Ishikawa (cell line): ENCODE measurements around the gene APBB2.

Source experiments
- CEBPB ChIP-seq: IDR thresholded peaks from 2 replicates; pipeline ENCODE4 v1.6.1; 2012
- CREB1 ChIP-seq: IDR thresholded peaks from 2 replicates; pipeline ENCODE4 v1.6.1; 2012; ENCODE audit warnings: low read depth
- EGR1 ChIP-seq: IDR thresholded peaks from 2 replicates; pipeline ENCODE4 v1.6.1; 2012
- EP300 ChIP-seq: IDR thresholded peaks from 2 replicates; pipeline ENCODE4 v1.6.1; 2012; ENCODE audit warnings: borderline replicate concordance
- FOXM1 ChIP-seq: IDR thresholded peaks from 2 replicates; pipeline ENCODE4 v1.6.1; 2012; ENCODE audit warnings: low read depth, borderline replicate concordance
- NFIC ChIP-seq: IDR thresholded peaks from 2 replicates; pipeline ENCODE4 v1.6.1; 2012
- RAD21 ChIP-seq: IDR thresholded peaks from 2 replicates; pipeline ENCODE4 v1.6.1; 2012; ENCODE audit warnings: low read depth
- TAF1 ChIP-seq: IDR thresholded peaks from 2 replicates; pipeline ENCODE4 v1.6.1; 2012; ENCODE audit warnings: low read depth, mild to moderate bottlenecking
- TCF12 ChIP-seq: IDR thresholded peaks from 2 replicates; pipeline ENCODE4 v1.6.1; 2012; ENCODE audit warnings: low read depth
- YY1 ChIP-seq: IDR thresholded peaks from 2 replicates; pipeline ENCODE4 v1.6.1; 2012; ENCODE audit warnings: low read depth
- ZBTB7A ChIP-seq: IDR thresholded peaks from 2 replicates; pipeline ENCODE4 v1.6.1; 2012; ENCODE audit warnings: low read depth
- TF ChIP-seq, protein P1 (sequence below): IDR thresholded peaks from 2 replicates; pipeline ENCODE4 v1.6.1; 2012
- TF ChIP-seq, protein P2 (sequence below): IDR thresholded peaks from 2 replicates; pipeline ENCODE4 v1.6.1; 2012; ENCODE audit warnings: low read depth, mild to moderate bottlenecking
- TF ChIP-seq, protein P3 (sequence below): IDR thresholded peaks from 2 replicates; pipeline ENCODE4 v1.6.1; 2012

APBB2 gene

DNA sequence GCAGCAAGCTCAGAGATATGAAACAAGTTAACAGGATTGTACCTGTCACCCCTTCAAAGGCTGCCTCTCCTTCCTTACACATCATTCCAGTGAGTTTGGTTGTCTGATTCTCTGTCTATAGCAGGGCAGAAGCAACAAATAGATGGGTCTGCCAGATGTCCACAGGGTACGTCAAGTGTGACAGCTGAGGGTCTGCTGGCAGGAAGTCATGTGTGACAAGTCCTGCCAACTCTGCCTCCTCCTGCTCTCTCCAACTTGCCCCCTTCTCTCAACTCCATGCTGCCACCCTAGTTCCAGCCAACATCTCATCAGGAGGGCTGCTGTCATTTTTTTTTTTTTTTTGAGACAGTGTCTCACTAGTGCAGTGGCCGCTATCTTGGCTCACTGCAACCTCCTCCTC is 355.4 kb downstream of the APBB2 start:
- TF ChIP-seq, protein P1, sequence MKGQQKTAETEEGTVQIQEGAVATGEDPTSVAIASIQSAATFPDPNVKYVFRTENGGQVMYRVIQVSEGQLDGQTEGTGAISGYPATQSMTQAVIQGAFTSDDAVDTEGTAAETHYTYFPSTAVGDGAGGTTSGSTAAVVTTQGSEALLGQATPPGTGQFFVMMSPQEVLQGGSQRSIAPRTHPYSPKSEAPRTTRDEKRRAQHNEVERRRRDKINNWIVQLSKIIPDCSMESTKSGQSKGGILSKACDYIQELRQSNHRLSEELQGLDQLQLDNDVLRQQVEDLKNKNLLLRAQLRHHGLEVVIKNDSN, result no peak
- TF ChIP-seq NFIC (no peak), CEBPB (no peak), EGR1 (no peak)
- TF ChIP-seq, protein P2, sequence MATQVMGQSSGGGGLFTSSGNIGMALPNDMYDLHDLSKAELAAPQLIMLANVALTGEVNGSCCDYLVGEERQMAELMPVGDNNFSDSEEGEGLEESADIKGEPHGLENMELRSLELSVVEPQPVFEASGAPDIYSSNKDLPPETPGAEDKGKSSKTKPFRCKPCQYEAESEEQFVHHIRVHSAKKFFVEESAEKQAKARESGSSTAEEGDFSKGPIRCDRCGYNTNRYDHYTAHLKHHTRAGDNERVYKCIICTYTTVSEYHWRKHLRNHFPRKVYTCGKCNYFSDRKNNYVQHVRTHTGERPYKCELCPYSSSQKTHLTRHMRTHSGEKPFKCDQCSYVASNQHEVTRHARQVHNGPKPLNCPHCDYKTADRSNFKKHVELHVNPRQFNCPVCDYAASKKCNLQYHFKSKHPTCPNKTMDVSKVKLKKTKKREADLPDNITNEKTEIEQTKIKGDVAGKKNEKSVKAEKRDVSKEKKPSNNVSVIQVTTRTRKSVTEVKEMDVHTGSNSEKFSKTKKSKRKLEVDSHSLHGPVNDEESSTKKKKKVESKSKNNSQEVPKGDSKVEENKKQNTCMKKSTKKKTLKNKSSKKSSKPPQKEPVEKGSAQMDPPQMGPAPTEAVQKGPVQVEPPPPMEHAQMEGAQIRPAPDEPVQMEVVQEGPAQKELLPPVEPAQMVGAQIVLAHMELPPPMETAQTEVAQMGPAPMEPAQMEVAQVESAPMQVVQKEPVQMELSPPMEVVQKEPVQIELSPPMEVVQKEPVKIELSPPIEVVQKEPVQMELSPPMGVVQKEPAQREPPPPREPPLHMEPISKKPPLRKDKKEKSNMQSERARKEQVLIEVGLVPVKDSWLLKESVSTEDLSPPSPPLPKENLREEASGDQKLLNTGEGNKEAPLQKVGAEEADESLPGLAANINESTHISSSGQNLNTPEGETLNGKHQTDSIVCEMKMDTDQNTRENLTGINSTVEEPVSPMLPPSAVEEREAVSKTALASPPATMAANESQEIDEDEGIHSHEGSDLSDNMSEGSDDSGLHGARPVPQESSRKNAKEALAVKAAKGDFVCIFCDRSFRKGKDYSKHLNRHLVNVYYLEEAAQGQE, result no peak

DNA sequence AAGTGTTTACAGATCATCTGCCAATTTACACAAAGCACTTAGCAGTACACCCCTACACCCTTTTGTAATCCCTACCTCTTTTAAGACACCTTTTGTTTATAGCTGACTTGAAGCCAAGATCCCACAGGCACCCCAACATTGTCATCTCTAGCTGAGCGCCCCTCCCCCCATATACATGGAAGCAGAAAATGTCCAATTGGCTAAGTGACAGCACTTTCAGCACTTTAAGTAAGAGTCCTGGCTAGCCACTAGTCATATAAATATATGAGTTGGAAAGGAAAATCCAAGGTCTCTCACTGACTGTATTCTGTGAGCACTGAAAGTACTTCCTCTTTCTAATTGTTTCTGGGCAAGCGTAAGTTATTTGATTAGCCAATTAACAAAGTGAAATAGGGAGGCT is 356.4 kb downstream of the APBB2 start:
- TF ChIP-seq TAF1 (no peak), CREB1 (no peak), RAD21 (no peak), EP300 (no peak), ZBTB7A (no peak), NFIC (no peak)
- TF ChIP-seq, protein P3, sequence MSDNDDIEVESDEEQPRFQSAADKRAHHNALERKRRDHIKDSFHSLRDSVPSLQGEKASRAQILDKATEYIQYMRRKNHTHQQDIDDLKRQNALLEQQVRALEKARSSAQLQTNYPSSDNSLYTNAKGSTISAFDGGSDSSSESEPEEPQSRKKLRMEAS, result no peak
- TF ChIP-seq, protein P2, result no peak
- TF ChIP-seq, protein P1, result no peak

DNA sequence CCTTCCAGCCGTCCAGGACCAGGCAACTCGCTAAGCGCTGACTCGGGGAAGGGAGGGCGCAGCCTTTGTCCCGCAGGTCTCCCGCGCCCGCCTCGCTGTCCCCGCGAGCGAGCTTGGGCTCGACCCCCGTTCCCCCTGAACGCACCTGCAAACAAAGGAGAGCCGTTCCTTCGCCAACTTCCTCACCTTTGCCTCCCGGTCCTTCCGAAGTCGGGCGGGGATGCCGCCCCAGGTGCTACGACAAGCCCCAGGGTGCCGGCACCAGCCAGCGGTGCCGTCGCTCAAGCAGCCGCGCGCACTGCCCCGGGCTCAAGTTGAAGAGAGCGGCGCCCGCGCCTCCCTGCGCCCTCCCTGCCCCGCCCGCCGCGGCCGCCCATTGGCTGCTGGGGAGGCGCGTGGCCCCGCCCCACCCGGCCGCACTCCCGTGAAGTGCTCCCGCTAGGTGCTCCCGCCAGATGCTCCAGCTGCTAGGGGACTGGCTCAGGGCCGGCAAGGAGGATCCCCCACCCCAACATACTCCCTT is 357.4 kb downstream of the APBB2 start:
- TF ChIP-seq, protein P2, result no peak
- TF ChIP-seq ZBTB7A, result peak; percentile 86
- no peak for TF ChIP-seq FOXM1
- TF ChIP-seq, protein P3, result peak; percentile 72
- TF ChIP-seq, protein P1, result peak; percentile 71

DNA sequence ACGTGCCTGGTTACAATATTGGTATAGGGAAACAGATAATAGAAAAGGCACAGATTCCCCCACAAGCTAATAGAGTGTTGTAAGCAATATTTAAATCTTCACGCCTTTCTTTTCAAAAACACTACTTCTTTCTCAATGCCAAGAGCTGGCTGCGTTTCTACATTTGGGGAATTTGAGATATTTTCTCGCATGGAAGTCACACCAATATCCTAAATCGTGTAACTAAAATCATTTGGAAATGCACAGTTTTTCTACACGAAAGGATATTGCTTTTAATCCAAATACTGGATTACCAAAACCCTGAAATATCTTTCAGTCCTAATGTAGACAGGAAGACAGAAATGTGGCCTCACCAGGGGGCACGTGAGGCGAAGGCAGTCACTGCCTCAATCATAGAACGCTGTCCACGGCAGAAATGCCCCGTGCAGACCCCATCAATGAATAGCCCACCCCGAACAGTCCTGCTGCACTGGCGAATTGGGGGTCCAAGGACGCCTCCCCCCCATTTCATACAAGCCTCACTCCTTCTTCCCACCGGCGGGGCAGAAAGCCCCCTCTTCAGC is 358.0 kb downstream of the APBB2 start:
- TF ChIP-seq, protein P2, result no peak
- TF ChIP-seq TCF12 (no peak), FOXM1 (no peak), NFIC (no peak), YY1 (no peak), RAD21 (no peak), EP300 (no peak), ZBTB7A (no peak), CEBPB (no peak), EGR1 (no peak)
- TF ChIP-seq, protein P3, result no peak
- TF ChIP-seq, protein P1, result no peak
